ENCODE measurements around the gene LRRC3B.

Gene LRRC3B

GRCh38 chr3:26630669-26631389 lies 8.3 kb downstream of the LRRC3B start:
- DNase-seq (ENCODE audit: low read depth in 2 of 2), result no peak

GRCh38 chr3:26631390-26631738 lies 8.8 kb downstream of the LRRC3B start:
- no peak for DNase-seq (ENCODE audit: low read depth in 2 of 2)

GRCh38 chr3:26634601-26635000 lies 12.0 kb downstream of the LRRC3B start:
- DNase-seq (ENCODE audit: low read depth in 2 of 2), result no peak

GRCh38 chr3:26636096-26636727 lies 13.6 kb downstream of the LRRC3B start:
- DNase-seq (ENCODE audit: low read depth in 2 of 2), result no peak

- DNase-seq (ENCODE audit: low read depth in 2 of 2), result no peak
These were observed 15.1 kb downstream of the LRRC3B start for GRCh38 chr3:26637698-26638097.

- no peak for DNase-seq (ENCODE audit: low read depth in 2 of 2)
These were observed 15.5 kb downstream of the LRRC3B start for GRCh38 chr3:26638113-26638512.

GRCh38 chr3:26639339-26639738 lies 16.8 kb downstream of the LRRC3B start:
- no peak for DNase-seq (ENCODE audit: low read depth in 2 of 2)

GRCh38 chr3:26647078-26647477 lies 24.5 kb downstream of the LRRC3B start:
- DNase-seq (ENCODE audit: low read depth in 2 of 2), result no peak

GRCh38 chr3:26648461-26648860 lies 25.9 kb downstream of the LRRC3B start:
- DNase-seq (ENCODE audit: low read depth in 2 of 2), result no peak

- DNase-seq (ENCODE audit: low read depth in 2 of 2), result no peak
These were observed 29.6 kb downstream of the LRRC3B start for GRCh38 chr3:26652164-26652563.

GRCh38 chr3:26653811-26654425 lies 31.3 kb downstream of the LRRC3B start:
- no peak for DNase-seq (ENCODE audit: low read depth in 2 of 2)

- DNase-seq (ENCODE audit: low read depth in 2 of 2), result no peak
These were observed 32.7 kb downstream of the LRRC3B start for GRCh38 chr3:26655231-26655630.

GRCh38 chr3:26657348-26657976 lies 34.9 kb downstream of the LRRC3B start:
- no peak for DNase-seq (ENCODE audit: low read depth in 2 of 2)

GRCh38 chr3:26668171-26668570 lies 45.6 kb downstream of the LRRC3B start:
- no peak for DNase-seq (ENCODE audit: low read depth in 2 of 2)

- DNase-seq (ENCODE audit: low read depth in 2 of 2), result no peak
These were observed 46.1 kb downstream of the LRRC3B start for GRCh38 chr3:26668696-26669095.

- no peak for DNase-seq (ENCODE audit: low read depth in 2 of 2)
These were observed 52.8 kb downstream of the LRRC3B start for GRCh38 chr3:26675336-26675735.

- DNase-seq (ENCODE audit: low read depth in 2 of 2), result no peak
These were observed 59.1 kb downstream of the LRRC3B start for GRCh38 chr3:26681632-26682031.

- DNase-seq (ENCODE audit: low read depth in 2 of 2), result no peak
These were observed 59.8 kb downstream of the LRRC3B start for GRCh38 chr3:26682406-26682805.

GRCh38 chr3:26683902-26684301 lies 61.3 kb downstream of the LRRC3B start:
- no peak for DNase-seq (ENCODE audit: low read depth in 2 of 2)

GRCh38 chr3:26687466-26687865 lies 64.9 kb downstream of the LRRC3B start:
- no peak for DNase-seq (ENCODE audit: low read depth in 2 of 2)

GRCh38 chr3:26699553-26699952 lies 77.0 kb downstream of the LRRC3B start:
- DNase-seq (ENCODE audit: low read depth in 2 of 2), result no peak

- no peak for DNase-seq (ENCODE audit: low read depth in 2 of 2)
These were observed 80.9 kb downstream of the LRRC3B start for GRCh38 chr3:26703519-26703918.

- no peak for DNase-seq (ENCODE audit: low read depth in 2 of 2)
These were observed 82.2 kb downstream of the LRRC3B start for GRCh38 chr3:26704736-26705135.

Data from stimulated activated CD4-positive, alpha-beta T cell treated with anti-CD3 and anti-CD28 coated beads, Interleukin-1b, Interleukin-23, amount 100 ng/mL, for 4 hours (primary cell).